Right ventricle myocardium superior (tissue), 1 donor: ENCODE results near the gene CAMSAP3. TPM values are rescaled to one million over a fixed set of nuclear protein-coding genes. Genes with fewer than 3 reads are reported as not detected.
A peak's percentile ranks its signal among the peaks of the same experiment; 100 is the strongest.
"Not testable (repeated sequence)": the region's sequence is repeated elsewhere in the genome, so short reads cannot be mapped to it uniquely, and the experiment has no call there.

ENCODE experiments used
- ATAC-seq: fragments of 200-7000 bp; cut with Tn5 transposase; one replicate; pipeline ENCODE4 v1.9.1; 2020; ENCODE audit warnings: mild to moderate bottlenecking; ENCODE audit not compliant: poor library complexity
- DNase-seq: peaks from one replicate; pipeline ENCODE4 v3.0.0-alpha.2; 2020
- intact Hi-C: fragments of 100-400 bp; cut with DNase I; formaldehyde crosslinking; loops from one replicate; pipeline ENCODE4 v1.11.2; 2022
- total RNA-seq: library from RNA; stranded (reverse); fragmentation: NEBNext Ultra II Directional; extraction: Animal tissue kit (Norgen Biotek cat#: 25700); gene quantifications from one replicate; pipeline ENCODE4 v1.2.1, GENCODE V29; 2021
- donor health status: DM: no; HTN: yes; CAD: no; lungs with severe emphysema.

The CAMSAP3 gene
- total RNA-seq, 1 donor from 2014 or later: 1.0 TPM

GRCh38 chr19:7642295-7643030 lies 46.8 kb downstream of the CAMSAP3 start:
- ATAC-seq: no peak
- intact Hi-C loops: no loop called here
- DNase-seq: no peak

DNA sequence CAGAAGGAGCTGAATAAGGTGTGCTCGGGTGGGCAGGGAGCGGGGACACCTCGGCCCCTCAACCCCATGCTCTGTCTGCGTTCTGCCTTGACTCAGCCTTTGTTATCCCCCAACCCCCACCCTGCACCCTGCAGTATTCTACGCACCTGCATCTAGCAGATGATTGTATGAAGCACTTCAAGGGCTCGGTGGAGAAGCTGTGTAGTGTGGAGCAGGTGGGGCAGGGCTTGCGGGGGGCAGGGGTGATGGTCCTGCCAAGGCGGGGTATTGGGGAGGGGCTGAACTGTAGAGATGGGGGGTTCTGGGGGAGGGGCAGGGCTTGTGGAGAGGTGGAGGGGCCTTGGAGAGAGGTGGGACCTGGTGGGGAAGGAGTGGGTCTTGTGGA lies 47.4 kb downstream of the CAMSAP3 start:
- ATAC-seq: no peak
- intact Hi-C loops: no loop called here
- DNase-seq: no peak

GRCh38 chr19:7643629-7644549 lies 48.2 kb downstream of the CAMSAP3 start:
- intact Hi-C loops, DNase-seq, ATAC-seq: not testable (repeated sequence)

GRCh38 chr19:7644550-7644877 lies 48.9 kb downstream of the CAMSAP3 start:
- no peak for ATAC-seq
- intact Hi-C loops: no loop called here
- DNase-seq: no peak

DNA sequence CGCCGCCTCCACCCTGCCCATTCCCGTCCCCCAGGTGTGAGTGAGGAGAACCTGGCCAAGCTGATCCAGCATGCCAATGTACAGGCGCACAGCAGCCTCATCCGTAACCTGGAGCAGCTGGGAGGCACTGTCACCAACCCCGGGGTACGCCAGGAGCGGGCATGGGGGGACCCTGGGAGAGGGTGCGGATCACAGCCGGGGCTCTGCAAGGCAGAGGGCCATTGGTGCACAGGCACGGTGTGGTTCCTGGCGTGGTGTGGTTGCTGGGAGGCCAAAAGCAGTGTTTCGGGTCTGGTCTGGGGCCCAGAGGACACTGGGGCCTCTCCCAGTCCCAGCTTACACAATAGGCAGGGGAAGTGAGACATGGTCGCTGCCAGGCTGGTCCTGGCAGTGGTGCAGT lies 49.5 kb downstream of the CAMSAP3 start:
- no peak for ATAC-seq
- intact Hi-C loops: no loop called here
- no peak for DNase-seq

- no peak for DNase-seq
Observed at GRCh38 chr19:7645656-7646425, 50.2 kb downstream of the CAMSAP3 start.

DNA sequence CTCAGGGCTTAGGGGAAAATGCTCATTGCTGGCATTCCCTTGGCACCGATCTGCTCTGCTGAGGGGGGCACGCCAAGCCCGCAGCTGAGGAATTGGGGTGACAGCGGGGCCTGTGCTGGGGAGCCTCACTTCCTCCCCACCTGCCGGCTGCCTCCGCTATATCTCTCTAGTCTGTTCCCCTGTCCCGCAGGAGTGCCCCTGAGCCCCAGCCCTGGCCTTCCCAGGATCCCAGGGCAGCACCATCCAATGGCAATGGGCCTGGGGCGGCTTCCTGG lies 50.7 kb downstream of the CAMSAP3 start:
- intact Hi-C loops: no loop called here
- no peak for DNase-seq

More at GRCh38 chr19:7645656-7646425, 50.2 kb downstream of the CAMSAP3 start:
- intact Hi-C loops: no loop called here
- ATAC-seq: no peak

GRCh38 chr19:7647156-7647555 lies 51.5 kb downstream of the CAMSAP3 start:
- no peak for DNase-seq
- intact Hi-C loops: no loop called here
- no peak for ATAC-seq

More for the DNA sequence above, 50.7 kb downstream of the CAMSAP3 start:
- no peak for ATAC-seq

GRCh38 chr19:7648265-7649014 lies 52.8 kb downstream of the CAMSAP3 start:
- no peak for ATAC-seq
- intact Hi-C loops: no loop called here
- DNase-seq: no peak

GRCh38 chr19:7650148-7650547 lies 54.5 kb downstream of the CAMSAP3 start:
- ATAC-seq: no peak
- DNase-seq: no peak
- intact Hi-C loops: loop anchor here (10.0 kb wide), 1 partner anchor 145 kb away; no protein-coding TSS in a partner anchor

DNA sequence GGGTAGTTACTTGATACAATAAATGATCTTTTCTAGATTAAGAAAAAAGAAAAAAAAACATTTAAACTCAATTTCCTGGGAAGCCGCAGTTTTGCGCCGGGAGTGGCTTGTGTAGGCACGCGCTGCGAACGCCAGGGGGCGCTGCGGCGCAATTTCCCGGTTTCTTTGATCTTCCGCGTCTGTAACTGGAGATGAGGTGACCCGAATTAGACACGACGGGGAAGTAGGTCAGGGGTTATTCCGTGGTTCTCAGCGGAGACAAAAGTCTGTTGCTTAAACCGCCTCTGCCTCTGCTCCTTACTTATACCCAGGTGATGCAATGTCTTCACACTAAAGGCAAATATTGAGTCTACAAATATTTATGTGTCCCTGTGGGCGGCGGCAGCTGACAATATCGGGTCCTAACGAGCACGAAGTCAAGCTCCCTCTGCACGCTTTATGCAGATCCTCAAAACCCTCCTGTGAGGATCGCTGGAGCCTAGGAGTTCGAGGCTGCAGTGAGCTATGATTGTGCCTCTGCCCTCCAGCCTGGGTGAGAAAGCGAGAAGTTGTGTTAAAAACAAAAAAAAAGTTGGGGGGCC lies 56.5 kb downstream of the CAMSAP3 start:
- DNase-seq (peak; percentile 89), ATAC-seq (peak; percentile 85)
- intact Hi-C loops: loop anchor here (10.0 kb wide), 1 partner anchor 143 kb away; no protein-coding TSS in a partner anchor

GRCh38 chr19:7654401-7654800 lies 58.7 kb downstream of the CAMSAP3 start:
- intact Hi-C loops: loop anchor here (10.0 kb wide), 1 partner anchor 140 kb away; no protein-coding TSS in a partner anchor
- no peak for DNase-seq
- no peak for ATAC-seq

DNA sequence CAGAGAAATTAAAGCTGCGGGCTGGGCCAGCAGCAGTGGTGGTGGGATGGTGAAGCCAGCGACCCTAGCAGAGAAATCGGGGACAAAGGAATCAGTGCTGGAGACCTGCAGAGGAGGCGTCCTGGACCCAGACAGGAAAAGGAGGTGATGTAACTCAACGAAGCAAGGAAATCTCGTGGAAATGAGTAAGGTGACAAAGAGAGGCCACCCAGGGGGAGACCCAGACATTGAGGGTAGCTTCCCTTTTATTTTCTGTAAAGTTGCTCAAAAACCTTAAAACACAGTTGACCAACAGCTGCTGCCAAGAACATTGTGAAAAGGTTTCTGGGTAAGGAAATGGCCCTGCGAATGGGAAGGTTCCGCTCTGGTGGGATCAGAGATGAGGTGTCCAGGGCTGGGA lies 59.9 kb downstream of the CAMSAP3 start:
- ATAC-seq: no peak
- intact Hi-C loops: loop anchor here (10.0 kb wide), 1 partner anchor 139 kb away; no protein-coding TSS in a partner anchor
- no peak for DNase-seq

DNA sequence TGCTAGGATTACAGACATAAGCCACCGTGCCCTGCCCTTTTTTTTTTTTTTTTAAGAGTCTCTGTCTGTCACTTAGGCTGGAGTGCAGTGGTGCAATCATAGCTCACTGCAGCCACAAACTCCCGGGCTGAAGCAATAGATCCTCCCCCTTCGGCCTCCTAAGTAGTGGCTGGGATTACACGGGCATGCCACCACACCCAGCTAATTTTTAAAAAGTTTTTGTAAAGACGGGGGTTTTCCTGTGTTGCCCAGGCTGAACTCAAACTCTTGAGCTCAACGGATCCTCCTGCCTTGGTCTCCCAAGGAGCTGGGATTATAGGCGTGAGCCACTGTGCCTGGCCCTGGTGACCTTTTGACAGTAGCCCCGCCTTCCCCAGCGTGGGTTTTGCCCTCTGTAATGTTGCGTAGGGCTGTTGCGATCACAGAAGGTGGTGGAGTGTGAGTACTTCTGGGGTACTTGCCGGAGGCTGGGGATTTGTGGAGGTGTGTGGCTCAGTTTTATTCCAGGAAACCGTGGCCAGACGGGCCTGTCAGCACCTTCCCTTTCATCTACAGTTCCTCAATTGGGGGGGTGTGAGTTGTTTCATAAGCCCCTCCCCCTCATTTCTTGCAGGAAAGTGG lies 61.6 kb downstream of the CAMSAP3 start:
- ATAC-seq (peak; percentile 47), DNase-seq (no peak)
- intact Hi-C loops: loop anchor here (10.0 kb wide), 1 partner anchor 138 kb away; no protein-coding TSS in a partner anchor

- intact Hi-C loops: loop anchor here (10.0 kb wide), 1 partner anchor 137 kb away; no protein-coding TSS in a partner anchor
- ATAC-seq: no peak
- no peak for DNase-seq
Observed at GRCh38 chr19:7658219-7658686, 62.6 kb downstream of the CAMSAP3 start.

DNA sequence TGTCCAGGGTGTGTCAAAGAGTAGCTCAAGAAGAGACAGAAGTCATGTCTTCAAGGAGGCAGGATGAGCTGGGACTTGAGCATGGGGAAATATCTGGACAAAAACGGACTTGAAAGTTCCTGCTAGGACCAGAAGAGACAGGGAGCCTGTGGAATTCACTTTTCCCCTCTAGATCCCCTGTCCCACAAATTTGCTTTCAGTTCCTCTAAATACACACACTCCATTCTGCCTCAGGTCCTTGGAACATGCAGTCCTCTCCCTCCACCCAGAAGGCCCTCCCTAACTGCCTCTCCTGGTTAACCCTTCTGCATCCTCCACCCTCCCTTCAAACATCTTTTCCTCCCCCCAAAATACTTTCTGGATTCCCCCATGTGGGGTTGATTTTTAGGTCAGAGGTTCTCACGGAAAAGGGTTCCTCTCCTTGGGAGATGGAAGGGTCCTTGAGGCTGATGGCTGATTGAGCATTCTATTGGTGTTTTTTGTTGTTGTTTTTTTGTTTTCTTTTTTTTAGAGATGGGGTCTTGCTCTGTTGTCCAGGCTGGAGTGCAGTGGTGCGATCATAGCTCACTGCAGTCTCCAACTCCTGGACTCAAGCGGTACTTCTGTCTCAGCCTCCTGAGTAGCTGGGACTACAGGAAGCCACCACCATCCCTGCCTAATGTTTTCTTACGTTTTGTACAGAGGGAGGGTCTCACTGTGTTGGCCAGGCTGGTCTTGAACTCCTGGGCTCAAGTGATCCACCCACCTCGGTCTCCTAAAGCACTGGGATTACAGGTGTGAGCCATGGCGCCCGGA lies 66.3 kb downstream of the CAMSAP3 start:
- ATAC-seq: no peak
- no peak for DNase-seq
- intact Hi-C loops: no loop called here

DNA sequence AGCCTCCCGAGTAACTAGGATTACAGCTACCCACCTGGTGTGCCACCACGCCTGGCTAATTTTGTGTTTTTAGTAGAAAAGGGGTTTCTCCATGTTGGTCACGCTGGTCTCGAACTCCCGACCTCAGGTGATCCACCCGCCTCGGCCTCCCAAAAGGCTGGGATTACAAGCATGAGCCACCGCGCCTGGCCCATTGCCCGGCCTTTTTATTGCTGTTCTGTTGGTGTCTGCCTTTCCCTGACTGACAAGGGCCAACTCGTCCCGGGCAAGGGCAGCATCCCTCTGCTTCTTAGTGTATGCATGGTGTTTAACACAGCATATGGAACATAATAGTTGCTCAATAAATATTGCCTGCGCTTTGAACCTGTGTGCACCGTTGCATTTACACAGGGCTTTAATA lies 67.0 kb downstream of the CAMSAP3 start:
- ATAC-seq (no peak), DNase-seq (no peak)
- intact Hi-C loops: no loop called here
